ENCODE measurements around the gene WDR76.
A peak's percentile ranks its signal among the peaks of the same experiment; 100 is the strongest.

Gene WDR76

GRCh38 chr15:43878446-43878845 lies 51.6 kb downstream of the WDR76 start:
- DNase-seq (ENCODE audit: low spot score) = no peak

DNA sequence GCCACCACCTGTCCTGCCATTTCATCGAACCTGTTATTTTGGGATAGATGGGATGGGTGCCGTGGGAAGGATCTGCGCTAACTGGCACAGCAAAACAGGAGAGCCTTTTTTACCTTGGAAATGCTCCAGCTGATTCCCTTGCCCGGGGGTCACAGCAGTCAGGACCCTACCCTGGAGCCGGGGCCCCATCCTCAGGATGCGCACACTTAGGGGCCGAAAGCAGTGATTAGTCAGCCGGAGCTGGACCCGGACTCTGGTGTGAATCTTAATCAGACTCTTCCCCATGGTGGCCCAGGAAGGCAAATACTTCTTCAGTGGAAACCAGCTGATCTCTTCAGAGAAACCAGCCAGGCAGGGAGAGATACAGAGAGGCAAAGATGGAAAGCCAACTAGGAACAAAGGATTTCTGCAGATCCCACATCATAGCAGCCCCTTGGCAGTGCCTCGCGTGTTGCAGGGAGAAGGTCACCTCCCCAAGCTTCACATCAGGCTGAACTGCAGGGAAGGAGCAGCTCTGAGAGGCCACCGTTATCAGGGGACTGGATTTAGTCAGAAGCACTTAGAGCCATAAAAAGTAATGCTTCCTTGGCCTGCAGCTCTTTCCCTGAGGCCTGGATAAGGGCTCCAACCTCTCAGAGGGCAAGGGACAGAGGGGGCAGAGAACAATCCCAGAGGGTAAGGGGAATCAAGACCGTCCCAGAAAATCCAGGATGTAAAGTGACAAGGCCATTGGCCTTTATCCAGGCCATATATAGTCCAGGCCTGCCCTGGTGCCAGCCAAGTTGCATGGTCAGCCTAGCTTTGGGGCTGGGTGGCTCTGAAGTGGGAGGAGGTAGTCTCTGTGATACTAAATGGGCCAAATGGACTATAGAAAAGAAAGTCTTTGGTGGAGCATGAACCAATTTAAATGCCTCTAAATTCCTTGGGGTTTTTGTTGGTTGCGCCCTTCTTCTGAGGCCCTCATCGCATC lies 52.9 kb downstream of the WDR76 start:
- no peak for DNase-seq (ENCODE audit: low spot score)

DNA sequence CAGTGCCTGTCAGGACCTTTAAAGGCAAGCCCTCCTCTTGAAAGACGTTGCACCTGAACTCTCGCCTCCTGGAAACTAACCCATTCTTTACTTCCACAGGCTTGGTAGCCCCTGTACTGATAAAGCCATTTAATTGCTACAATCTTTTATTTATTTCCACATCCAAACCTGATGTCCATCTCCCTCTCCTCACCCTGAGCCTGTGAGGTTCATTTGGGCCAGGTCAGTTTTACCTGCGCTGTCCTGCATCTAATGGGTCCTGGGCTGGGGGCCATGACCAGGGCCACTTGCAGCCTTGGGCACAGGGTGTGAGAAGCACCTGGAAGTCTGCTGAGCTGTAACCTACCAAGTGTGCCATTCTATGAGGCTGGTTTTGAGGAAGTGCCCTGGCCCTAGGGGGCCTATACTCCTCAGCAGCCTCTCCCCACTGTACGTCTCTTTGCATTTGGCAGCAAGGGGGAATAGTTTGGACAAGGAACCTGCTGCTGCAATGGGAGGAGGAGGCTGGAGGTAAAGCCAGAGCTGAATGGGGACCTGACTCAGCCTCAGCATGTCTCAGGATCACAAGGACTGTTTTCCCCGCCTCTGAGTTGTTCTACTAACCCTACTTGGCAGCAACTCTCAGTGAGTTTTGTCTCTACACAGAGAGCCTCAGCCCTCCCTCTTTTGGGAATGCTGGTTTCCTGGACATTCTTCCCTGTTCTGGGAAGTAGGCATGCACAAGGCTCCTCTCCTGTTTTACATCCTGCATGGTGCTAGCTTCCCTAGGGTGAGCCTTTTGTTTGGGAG lies 53.8 kb downstream of the WDR76 start:
- no peak for DNase-seq (ENCODE audit: low spot score)

- DNase-seq (ENCODE audit: low spot score) = no peak
Observed at GRCh38 chr15:43881245-43881644, 54.4 kb downstream of the WDR76 start.

DNA sequence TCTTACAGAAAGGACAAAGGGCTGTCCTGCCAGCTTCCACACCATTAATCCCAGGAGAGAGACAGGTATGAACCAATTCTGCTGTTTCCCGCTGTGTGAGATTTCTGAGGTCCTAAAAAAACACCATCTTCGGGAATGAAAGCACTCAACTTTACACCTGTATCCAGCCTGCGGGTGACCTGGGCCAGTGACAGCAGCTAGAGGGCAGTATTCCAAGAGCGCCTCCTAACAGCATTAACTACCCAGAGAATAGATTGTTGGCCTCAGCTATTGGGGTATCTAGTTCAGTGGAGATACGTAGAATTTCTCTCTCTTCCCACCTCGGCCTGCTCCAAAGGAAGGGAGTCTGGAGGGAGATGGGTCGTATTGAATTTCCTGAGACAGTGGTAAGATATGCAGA lies 55.1 kb downstream of the WDR76 start:
- DNase-seq (ENCODE audit: low spot score) = no peak

- DNase-seq (ENCODE audit: low spot score) = no peak
Observed at GRCh38 chr15:43883571-43883970, 56.8 kb downstream of the WDR76 start.

- no peak for DNase-seq (ENCODE audit: low spot score)
Observed at GRCh38 chr15:43886558-43886957, 59.8 kb downstream of the WDR76 start.

GRCh38 chr15:43887901-43888300 lies 61.1 kb downstream of the WDR76 start:
- DNase-seq (ENCODE audit: low spot score) = no peak

DNA sequence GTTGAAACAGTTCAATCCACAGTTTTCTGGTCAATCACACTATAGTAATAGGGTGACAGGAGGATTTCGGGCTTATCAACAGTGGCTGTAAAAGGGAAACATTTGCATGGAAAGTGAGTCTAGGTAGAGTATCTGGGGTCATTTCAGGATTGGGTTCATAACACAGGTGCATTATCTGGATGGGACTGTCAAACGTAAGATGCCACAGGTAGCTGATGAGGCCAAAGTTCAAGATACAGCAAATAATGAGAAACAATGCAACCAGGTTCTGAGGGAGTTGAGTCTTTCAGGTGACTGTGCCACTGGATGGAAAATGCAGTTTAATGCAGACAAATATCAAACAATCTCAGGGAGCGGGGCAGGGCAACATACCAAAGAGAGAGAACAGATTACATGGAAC lies 62.2 kb downstream of the WDR76 start:
- no peak for DNase-seq (ENCODE audit: low spot score)

- DNase-seq (ENCODE audit: low spot score) = no peak
Observed at GRCh38 chr15:43893956-43894355, 67.2 kb downstream of the WDR76 start.

GRCh38 chr15:43895586-43895985 lies 68.8 kb downstream of the WDR76 start:
- no peak for DNase-seq (ENCODE audit: low spot score)

- no peak for DNase-seq (ENCODE audit: low spot score)
Observed at GRCh38 chr15:43896543-43896942, 69.7 kb downstream of the WDR76 start.

- no peak for DNase-seq (ENCODE audit: low spot score)
Observed at GRCh38 chr15:43898891-43899290, 72.1 kb downstream of the WDR76 start.

DNA sequence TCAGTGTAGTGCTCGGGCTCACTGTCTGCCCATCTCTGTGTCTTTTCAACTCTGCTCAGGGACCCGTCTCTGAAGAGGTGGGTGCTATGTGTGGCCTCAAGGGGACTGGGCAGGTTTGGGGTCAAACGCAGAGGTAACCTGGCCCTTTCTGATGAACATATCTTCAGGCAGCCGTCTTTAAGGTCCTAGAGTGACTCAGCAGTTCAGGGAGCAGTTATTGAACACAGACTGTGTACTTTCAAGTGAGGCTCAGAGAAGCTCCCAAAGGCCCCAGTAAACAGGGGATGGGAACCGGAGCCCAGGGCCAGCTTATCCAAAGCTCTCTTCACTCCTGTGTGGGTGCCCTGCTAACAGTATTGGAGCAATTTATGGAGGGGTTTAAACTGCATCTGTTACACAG lies 73.1 kb downstream of the WDR76 start:
- no peak for DNase-seq (ENCODE audit: low spot score)

DNA sequence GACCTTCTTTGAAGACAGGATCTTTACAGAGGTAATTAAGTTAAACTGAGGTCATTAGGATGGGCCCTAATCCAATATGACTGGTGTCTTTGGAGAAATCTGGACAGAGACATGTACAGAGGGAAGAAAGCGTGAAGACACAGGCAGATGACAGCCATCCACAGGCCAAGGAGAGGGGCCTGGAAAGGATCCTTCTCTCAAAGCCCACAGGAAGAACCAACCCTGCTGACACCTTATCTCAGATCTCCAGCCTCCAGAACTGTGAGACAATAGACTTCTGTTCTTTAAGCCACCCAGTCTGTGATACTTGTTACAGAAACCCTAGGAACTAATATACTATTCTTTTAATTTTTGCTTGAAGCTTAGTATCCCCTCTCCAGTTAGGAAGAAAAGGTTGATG lies 74.2 kb downstream of the WDR76 start:
- no peak for DNase-seq (ENCODE audit: low spot score)

- no peak for DNase-seq (ENCODE audit: low spot score)
Observed at GRCh38 chr15:43901495-43901894, 74.7 kb downstream of the WDR76 start.

- peak; percentile 80 for DNase-seq (ENCODE audit: low spot score)
Observed at GRCh38 chr15:43903864-43904290, 77.1 kb downstream of the WDR76 start.

DNA sequence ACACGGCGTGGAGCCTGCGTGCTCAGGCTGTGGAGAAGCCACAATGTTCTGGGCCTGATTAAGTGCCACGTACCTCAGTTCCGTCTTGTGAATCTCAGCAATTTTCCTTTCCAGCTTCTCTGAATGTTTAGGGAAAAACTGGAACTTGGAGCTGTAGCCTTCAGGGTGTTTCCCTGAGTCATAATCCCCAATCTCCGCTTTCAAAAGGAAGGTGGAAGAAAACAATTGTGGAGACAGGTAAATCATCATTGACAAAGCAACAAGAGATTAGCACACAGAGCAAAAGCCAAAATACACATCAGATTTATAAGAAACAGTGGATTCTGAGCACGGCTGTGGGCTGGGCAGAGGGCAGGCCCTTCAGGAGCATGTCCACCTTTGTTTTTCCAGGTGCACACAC lies 79.0 kb downstream of the WDR76 start:
- DNase-seq (ENCODE audit: low spot score) = no peak

DNA sequence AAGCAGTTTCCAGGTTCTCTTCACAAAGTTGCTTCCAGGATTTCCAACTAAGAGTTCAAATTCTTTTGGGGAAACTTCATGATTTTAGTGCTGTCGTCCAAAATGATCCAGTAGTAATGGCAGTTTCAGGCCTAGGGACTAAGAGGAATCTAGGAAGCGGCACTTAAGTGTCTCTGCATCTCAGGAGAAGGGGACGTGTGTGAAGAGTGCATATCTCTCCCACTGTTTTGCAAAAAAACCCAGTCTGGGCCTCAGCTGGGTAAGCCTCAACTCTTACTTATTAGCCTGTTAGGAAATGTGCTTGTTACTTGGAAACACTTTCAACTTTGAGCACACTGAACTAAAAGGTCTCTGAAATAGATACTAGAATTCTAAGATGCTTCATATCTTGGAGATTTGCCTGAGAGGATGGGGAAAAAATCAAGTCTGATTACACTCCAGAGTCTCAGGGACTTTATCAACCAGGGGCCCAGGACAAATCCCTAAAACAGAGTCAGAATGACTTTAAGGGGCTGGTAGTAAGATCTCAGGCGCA lies 81.8 kb downstream of the WDR76 start:
- DNase-seq (ENCODE audit: low spot score) = no peak

DNA sequence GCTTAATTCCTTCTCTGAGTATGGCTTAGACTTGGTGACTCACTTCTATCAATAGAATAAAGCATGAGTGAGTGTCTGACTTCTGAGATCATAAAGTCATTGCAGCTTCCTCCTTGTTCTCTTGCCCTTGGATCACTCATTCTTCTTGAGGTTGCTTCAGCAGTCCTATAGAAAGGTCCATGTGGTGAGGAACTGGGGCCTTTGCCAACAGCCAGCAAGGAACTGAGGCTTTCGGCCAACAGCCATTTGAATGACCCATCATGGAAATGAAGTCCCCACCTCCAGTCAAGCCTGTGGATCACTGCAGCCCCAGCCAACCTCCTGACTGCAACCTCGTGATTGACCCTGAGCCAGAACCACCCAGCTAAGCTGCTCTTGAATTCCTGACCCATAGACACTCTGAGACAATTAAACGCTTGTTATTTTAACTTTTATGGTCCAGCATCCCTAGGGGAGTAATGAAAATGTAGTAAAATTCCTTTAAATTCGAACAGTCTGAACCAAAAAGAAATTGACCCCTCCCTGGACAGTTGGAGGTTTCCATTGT lies 84.5 kb downstream of the WDR76 start:
- DNase-seq (ENCODE audit: low spot score) = no peak

DNA sequence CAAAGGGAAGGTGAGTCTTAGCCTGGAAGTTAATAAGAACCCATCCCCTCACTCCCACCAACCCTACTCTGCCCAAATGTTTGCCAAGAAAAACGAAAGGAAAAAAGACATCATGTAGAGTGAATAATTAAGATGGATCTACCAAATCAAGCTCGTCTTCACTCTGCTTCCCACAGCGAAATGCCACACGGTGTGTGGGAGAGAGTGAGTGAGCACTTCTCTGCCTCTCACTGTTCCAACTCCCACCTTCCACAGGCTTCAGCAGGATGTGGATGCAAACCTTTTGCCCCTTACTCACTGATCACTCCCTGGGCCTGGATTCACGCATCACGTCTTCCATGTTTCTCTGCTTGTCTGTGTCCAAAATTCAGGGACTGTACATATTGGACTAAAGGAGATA lies 85.4 kb downstream of the WDR76 start:
- DNase-seq (ENCODE audit: low spot score) = no peak

- DNase-seq (ENCODE audit: low spot score) = no peak
Observed at GRCh38 chr15:43913026-43913780, 86.4 kb downstream of the WDR76 start.

Data from germinal center (tissue), 1 donor.